GM21367 (cell line): ENCODE data around the gene CLTCL1.

ENCODE experiments used
- ATAC-seq: cut with Tn5 transposase; IDR thresholded peaks from one replicate; pipeline ENCODE4 v1.9.1; 2021; ENCODE audit not compliant: unreplicated experiment

CLTCL1 gene

DNA sequence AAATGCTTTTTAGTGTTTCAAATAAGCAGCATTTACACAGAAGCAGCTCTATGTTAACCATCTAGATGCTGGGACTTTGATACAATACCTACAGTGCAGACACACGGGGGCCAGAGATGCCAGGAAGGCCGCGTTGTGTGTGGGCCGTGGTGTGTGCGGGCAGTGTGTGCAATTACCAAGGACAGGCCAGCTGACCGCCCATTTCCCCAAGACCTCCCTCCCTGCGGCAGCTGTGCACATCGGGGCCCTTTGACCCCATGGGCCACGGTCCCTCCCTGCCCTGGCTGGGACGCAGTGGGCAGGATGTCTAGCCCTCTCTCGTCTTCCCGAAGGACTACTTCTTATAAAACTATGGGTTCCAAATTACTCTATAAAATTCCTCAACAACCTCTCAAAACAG is 38.4 kb downstream of the CLTCL1 start:
- ATAC-seq = no peak

GRCh38 chr22:19244600-19245352 is 46.7 kb downstream of the CLTCL1 start:
- no peak for ATAC-seq

DNA sequence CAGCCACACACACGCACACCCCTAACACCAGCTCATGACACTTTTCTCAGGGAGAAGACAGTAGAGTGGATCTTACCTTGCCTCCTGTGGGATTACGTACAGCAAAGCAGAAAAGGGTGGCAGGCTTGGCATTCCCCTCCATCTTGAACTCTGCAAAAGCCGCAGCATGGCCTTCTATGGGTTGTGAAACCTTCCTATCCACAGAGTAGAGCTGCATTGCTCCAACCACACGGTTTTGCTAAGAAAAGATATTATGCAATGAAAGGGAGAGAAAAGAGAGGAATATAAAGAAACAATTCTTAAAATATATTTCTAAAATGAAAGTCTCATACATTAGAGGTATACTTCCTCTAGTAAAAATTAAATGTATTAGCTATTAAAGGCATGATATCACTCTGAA is 48.8 kb downstream of the CLTCL1 start:
- ATAC-seq = no peak

- ATAC-seq = no peak
These were observed 50.0 kb downstream of the CLTCL1 start for GRCh38 chr22:19241593-19241906.

DNA sequence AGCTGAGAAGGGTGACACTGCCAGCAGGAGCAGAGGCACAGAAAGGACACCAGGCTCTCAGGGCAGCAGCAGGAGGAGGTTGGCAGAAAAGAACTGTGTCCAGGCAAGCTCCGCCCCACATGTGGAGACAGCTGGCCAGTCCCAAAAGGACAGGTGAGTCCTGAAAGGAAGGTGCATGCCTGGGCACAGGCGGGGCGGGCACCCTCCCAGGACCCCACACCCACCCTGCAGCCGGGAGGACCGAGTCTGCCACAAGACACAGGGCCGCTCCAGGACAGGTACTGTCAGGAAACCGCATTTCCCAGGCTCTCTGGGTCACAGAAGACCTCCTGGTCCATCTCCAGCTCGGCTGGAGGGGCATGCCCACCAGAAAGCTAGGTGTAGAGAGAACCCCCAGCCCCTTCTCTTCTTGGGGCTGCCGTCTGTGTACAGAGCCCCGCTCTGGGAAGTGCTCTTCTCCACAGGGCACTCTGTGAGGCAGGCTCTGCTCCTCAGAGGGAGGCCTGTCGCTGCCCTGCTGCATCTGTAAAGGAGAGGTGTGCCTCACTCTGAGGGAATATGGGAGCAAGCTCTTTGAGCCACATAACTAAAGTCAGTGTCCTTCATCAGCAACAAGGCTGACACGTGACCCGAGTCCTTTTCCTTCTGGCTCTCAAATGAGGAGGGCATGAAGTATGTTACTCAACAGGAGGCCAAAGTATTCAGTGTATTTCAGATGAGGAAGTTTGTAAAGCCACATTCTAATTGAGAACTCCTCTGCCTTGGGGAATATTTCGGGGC is 50.5 kb downstream of the CLTCL1 start:
- no peak for ATAC-seq

DNA sequence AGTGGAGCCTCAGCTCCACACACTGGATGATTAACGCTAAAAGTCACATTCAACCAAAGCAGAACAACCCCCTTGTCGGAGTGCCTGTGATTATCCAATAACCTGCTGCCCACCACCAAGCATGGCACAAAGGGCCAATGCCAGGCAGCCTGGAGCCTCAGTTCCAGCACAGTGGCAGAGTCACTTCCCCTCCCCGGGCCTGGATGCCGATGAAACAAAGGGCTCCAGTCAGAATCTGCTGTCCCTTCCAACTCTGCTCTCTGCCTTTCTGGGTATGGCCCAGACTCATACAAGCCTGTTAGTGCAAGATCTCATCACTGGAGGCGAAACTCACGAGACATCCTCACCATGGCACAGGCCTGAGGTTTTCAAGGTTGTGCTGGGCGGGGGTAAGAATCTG is 52.1 kb downstream of the CLTCL1 start:
- ATAC-seq = no peak

- ATAC-seq = no peak
These were observed 52.6 kb downstream of the CLTCL1 start for GRCh38 chr22:19238900-19239299.

GRCh38 chr22:19235874-19236273 is 55.6 kb downstream of the CLTCL1 start:
- ATAC-seq = no peak

GRCh38 chr22:19234126-19234896 is 57.2 kb downstream of the CLTCL1 start:
- ATAC-seq = no peak

DNA sequence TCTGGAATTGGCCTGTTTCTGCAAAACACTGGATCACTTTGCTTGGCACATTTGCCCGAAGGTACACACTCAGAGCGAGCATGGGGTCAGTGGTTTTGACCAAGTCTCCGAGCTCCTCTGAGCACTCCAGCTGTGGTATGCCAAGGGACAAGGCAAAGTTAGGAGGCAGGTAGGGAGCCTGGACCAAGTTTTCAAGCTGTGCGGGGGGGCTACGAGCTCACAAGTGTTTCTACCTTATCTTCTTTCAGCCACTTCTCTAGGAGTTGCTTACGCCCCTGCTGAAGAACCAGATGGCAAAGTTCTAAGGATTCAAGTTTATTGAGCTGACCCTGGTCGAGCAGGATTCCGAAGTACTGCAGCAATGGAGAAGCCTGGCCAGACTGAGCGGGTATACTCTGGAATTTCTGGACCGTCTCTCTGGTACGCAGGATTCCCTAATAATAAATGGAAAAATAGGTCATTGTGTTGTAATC is 58.3 kb downstream of the CLTCL1 start:
- no peak for ATAC-seq

- ATAC-seq = no peak
These were observed 58.9 kb downstream of the CLTCL1 start for GRCh38 chr22:19232623-19233022.

GRCh38 chr22:19231986-19232385 is 59.5 kb downstream of the CLTCL1 start:
- ATAC-seq = no peak

- ATAC-seq = no peak
These were observed 61.9 kb downstream of the CLTCL1 start for GRCh38 chr22:19229600-19229999.

GRCh38 chr22:19228179-19228578 is 63.3 kb downstream of the CLTCL1 start:
- no peak for ATAC-seq

GRCh38 chr22:19226428-19226827 is 65.1 kb downstream of the CLTCL1 start:
- ATAC-seq = no peak

GRCh38 chr22:19225560-19225959 is 66.0 kb downstream of the CLTCL1 start:
- ATAC-seq = no peak

DNA sequence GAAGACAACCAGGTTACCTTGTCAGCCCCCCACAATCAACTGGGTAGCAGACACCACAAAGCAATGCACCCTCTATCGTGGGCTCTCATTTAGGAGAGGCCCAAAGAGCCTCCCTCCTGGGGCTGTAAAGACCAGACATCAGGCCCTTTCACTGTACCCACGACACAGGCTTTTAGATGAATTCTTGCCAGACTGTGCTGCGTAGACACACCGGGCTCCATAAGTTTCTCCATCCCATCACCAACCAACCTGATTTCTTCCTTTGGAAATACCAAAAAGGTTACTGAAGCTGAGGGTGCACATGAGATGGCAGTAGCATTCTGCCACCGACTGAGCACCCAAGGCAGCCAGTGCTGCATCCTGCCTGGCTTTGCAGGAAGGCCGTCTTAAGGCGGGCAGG is 66.5 kb downstream of the CLTCL1 start:
- ATAC-seq = no peak

DNA sequence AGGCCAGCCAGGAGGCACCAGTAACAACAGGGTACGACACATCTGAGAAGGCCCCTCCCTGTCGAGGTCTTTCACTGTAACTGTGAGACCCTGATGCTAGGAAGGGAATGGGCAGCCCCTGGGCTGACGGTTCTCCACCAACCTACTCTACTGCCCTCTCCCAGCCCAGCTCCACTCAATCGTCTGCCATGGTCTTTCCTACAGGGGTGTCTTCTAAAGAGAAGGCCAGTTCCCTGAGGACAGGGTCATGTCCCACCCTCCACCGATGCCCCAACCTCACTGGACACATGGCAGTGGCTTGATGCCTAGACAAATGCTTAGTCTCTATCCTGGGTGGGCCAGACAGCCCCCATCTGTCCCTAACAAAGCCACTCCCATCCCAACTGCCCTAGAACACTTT is 67.0 kb downstream of the CLTCL1 start:
- no peak for ATAC-seq

GRCh38 chr22:19223617-19224016 is 67.9 kb downstream of the CLTCL1 start:
- ATAC-seq = no peak

GRCh38 chr22:19223110-19223509 is 68.4 kb downstream of the CLTCL1 start:
- ATAC-seq = no peak

GRCh38 chr22:19222242-19223005 is 69.1 kb downstream of the CLTCL1 start:
- no peak for ATAC-seq
